ENCODE measurements around the gene NDUFS6.
"Not testable (repeated sequence)": the region's sequence is repeated elsewhere in the genome, so short reads cannot be mapped to it uniquely, and the experiment has no call there.

Gene NDUFS6

GRCh38 chr5:1815881-1816292, 14.7 kb downstream of the NDUFS6 start:
- DNase-seq (ENCODE audit: low read depth, low spot score) = no peak

GRCh38 chr5:1816495-1817089, 15.4 kb downstream of the NDUFS6 start:
- not testable (repeated sequence) for DNase-seq (ENCODE audit: low read depth, low spot score)

DNA sequence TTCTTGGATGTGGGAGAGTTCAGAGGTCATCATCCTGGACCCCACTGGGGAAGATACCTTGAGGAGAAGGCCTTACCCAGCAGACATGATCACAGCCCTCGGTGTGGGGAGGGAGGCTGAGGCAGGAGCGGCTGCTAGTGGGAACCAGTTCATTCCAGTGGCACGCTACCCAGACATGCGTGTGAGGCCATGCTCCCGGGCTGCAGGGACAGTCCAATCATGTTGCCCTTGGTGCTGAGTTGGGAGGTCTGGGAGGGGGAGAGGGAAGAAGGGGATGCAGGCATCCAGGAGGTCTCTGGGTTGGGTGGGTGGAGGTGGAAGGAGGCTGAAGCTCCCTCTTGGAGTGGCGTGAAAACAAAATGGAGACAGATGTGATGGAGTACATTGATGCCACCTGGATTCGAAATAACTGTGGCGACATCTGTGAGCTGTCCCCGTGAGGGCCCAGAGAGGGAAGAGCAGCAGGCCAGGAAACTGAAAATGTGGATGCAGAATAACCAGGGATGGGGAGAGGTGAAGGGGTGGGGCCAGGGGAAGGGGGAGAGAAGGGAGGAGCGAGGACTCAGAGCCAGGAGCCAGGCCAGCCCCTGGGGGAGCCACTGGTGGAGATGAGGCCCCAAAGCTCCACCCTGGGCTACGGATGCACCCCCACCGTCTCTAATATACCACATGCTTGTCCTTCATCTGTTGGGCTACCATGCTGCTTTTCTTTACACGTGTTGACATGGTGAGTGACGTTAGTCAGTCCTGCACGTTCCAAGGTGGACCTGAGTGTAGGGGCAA, 16.2 kb downstream of the NDUFS6 start:
- no peak for DNase-seq (ENCODE audit: low read depth, low spot score)

GRCh38 chr5:1818784-1819183, 17.6 kb downstream of the NDUFS6 start:
- DNase-seq (ENCODE audit: low read depth, low spot score) = no peak

DNA sequence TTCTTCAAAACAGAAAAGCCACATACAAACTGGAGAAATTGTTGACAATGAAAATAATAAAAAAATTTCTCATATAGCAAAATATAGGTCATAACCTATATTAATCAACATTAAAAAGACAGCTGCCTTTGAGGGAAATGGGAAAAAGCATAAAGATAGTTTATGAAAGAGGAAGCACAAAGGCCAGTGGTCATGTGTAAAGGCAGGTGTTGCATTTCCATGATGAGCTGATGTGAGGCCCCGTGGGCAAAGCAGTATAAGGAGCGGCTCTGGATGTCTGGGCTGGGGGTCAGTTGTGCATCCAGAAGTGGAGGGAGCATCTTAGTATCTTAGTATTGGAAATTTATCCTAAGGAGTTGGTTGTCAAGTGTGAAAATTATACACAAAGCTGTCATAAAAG, 18.3 kb downstream of the NDUFS6 start:
- DNase-seq (ENCODE audit: low read depth, low spot score) = no peak

DNA sequence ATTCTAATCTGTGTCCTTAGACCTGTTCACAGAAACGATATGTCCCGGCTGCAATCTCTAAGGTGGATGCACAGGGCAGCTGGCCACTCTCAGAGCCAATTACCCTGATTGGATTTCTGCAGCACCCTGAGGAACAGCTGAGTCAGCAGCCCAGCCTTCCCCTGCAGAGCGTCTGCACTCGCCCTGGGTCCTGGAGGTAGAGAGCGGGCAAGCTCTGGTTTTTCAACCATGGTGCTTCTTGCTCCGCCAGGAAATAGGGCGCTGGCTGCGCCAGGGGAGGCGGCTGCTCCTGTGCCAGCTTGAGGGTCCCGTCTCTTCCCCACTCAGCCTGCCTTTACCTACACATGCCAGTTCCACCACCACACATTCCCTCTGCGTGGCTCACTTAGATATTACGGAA, 19.2 kb downstream of the NDUFS6 start:
- no peak for DNase-seq (ENCODE audit: low read depth, low spot score)

DNA sequence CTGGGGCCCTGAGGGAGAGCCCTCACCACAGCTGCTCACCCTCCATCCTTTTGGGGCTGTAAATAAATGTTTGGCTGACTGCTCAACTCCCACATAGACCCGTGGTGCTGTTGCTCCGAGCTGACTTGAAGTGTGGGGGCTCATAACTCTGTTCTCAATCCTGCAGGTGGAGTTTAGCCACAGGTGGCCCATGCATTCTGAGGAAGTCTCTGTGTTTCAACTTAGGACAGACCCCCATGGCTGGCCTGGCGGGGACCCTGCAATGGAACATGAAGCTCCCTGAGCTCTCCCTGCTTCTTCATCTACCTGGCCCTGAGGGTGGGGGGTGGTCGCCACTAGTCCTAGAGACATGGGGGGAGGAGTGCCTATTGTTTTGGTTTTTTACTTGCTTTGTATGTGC, 19.7 kb downstream of the NDUFS6 start:
- no peak for DNase-seq (ENCODE audit: low read depth, low spot score)

- DNase-seq (ENCODE audit: low read depth, low spot score) = no peak
Measured at GRCh38 chr5:1821862-1822261, 20.7 kb downstream of the NDUFS6 start.

DNA sequence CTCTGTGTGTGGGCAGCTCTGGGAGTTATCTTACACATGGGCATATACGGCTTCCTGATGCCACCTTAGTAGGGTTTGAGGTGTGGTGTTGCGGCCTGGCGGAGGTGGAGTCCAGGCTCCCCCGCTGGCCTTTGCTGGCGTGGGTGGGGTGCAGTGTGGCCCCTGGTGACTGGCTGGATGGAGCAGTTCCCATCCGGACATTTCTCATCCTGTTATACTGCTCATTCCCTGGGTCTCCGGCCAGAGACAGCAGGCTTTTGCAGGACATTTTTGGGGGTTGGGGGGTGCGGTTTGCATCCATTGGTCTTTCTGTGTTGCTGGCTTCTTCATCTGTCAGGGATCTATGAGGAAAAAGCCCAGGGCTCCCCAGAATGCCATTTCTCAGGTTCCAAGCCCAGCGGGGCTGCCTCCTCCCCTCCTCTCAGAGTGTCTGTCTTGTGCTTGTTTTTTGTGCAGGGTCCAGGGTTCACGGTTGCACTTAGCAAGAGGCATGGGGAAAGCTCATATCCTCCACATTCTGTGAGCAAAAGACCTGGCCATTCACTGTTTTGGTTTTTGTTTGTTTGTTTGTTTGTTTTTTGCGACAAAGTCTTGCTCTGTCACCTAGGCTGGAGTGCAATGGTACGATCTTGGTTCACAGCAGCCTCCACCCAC, 22.3 kb downstream of the NDUFS6 start:
- no peak for DNase-seq (ENCODE audit: low read depth, low spot score)

DNA sequence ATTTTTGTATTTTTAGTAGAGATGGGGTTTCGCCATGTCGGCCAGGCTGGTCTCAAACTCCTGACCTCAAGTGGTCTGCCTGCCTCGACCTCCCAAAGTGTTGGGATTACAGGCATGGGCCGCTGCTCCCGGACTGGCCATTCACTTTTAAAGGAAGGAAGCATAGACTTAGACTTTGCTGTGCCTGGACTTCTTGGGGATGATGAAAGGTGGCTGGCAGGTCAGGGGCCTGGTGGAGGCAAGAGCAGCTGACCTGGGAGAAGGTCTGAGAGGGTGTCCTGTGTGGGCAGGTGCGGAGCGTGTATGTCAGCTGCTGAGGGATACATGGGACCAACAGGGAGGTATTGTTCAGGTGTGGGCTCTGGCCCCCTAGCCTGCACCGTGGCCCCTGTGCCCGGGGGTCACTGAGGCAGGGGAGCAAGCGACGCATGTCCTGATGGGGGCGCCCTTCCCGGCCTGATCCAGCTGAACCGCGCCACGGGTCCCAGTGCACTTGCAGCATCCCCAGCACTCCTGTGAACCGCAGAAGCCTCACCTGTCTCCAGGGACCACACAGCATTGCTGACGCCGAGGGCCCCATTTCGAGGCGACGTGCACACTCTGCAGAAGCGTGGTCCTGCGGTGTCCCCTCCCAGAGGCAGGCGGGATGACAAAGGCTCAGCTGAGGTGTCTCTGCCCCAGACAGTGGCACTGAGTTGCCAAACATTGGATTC, 23.1 kb downstream of the NDUFS6 start:
- DNase-seq (ENCODE audit: low read depth, low spot score) = no peak

- no peak for DNase-seq (ENCODE audit: low read depth, low spot score)
Measured at GRCh38 chr5:1824903-1825841, 24.0 kb downstream of the NDUFS6 start.

DNA sequence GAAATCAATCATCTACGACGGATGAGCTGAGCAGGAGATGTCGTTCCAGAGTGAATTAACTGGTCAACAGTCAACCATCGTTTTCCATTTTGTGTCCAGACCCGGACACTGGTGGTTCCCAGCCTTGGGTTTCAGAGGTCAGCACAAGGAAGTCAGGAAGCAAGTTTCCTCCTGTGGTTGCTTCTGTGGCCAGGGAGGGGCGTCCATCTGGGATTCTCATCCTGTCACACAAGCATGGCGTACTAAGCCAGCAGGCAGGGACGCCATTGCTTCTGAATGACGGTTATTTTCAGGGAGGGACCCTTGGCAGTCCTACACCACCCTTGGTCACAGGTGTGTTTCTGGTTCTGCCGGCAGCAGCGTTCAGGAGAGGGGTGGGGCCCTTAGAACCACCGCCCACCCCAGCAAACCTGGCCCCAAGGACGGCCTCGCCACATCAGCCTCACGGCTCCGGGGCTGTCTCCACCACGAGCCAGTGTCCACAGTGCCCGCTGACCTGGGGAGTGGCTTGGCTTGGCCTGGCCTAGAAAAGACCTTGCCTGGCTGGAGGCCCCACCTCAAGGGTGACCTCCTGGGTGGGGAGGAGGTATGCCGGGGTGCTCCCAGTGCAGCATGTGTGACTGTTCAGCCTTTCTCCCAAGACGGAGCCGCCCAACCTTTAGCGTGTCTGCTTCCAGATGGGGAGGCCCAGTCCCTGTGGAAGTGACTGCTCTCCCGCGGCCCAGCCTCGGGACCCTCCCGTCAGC, 25.2 kb downstream of the NDUFS6 start:
- no peak for DNase-seq (ENCODE audit: low read depth, low spot score)

GRCh38 chr5:1827025-1827885, 26.0 kb downstream of the NDUFS6 start:
- no peak for DNase-seq (ENCODE audit: low read depth, low spot score)

GRCh38 chr5:1827886-1828397, 26.7 kb downstream of the NDUFS6 start:
- DNase-seq (ENCODE audit: low read depth, low spot score) = no peak

DNA sequence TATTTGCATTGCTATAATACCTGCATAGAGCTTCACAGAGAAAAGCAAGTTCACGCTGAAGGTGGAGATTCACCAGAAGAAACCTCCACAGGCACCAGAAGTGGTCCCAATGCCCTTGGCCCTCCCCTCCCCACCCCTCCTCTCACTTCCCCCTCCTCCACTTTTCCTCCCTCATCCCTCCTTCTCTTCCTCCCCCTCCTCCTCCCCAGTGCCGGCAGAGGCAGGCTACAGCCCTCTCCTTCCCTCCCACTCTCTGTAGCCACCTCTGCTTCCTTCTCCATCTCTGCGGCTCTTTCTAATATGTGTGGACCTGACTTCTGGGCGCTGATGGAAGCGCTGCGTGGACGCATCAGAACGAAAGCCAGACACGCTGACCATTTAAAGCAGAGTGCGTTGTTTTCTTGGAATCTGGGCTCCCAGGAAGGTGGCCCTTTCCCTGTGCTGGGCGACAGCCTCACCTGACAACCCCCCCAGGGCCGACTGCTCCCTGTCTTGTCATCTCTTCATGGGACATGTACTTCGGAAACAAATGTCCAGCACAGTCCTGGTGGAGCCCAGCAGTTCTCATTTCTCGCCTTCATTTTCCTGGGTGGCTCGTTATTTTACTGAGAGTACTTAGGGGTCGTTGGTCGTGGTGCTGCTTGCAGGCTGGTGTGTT, 29.5 kb downstream of the NDUFS6 start:
- no peak for DNase-seq (ENCODE audit: low read depth, low spot score)

DNA sequence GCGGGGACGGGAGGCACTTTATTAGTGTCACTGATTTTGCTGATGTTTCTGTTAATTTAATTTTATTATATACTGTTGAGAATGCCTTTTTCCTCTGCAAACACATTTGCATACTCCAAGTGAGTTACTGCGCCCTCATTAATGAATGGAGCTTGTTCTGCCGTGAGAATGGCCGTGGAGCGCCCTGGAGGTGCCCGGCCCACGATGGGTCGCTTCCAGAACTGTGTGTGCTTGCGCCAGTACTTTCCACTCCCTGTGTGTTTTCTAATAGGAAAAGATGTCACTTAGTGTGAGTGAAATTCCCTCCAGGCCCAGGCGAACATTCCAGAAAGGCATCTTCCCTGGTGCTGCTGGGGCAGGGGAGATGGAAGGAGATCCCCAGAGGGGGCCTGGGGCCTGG, 30.1 kb downstream of the NDUFS6 start:
- no peak for DNase-seq (ENCODE audit: low read depth, low spot score)

GRCh38 chr5:1831677-1832313, 30.6 kb downstream of the NDUFS6 start:
- DNase-seq (ENCODE audit: low read depth, low spot score) = no peak
